ENCODE results near the gene RETSAT. TPM values are rescaled to one million over a fixed set of nuclear protein-coding genes. Genes with fewer than 3 reads are reported as not detected.

Gene RETSAT
- total and polyA plus RNA-seq, 2 of the 4 experiments (the other 2 are of a cell fraction), result 25.6 to 32.3 TPM

GRCh38 chr2:85377083-85377482, 22.8 kb upstream of the RETSAT start:
- Histone ChIP-seq H3K4me2 (ENCODE audit: low read depth, low read length) (no peak overlapping the region), H3K27me3 (ENCODE audit: control insufficient read depth, insufficient read depth, low read length) (no peaks in the 10 kb centered on the region), H2BK15ac (ENCODE audit: low read depth, low read length) (no peak overlapping the region), H4K91ac (ENCODE audit: insufficient read depth, low read depth, low read length) (no peak overlapping the region), H2BK5ac (ENCODE audit: low read depth, low read length, poor library complexity, severe bottlenecking) (no peak overlapping the region), H2AK5ac (ENCODE audit: low read depth, low read length) (peak overlapping the region; percentile 39; the same call in 1 of the 2 replicates), H4K8ac (ENCODE audit: low read depth in 2 of 2, low read length in 2 of 2) (no peak overlapping the region), H3K9me1 (ENCODE audit: insufficient read depth, low read length) (peaks cover 6% of the 10 kb centered on the region), H3K14ac (replicated peaks; ENCODE audit: low read depth, low read length) (no peak overlapping the region), H4K20me1 (ENCODE audit: insufficient read depth, low read length) (no peaks in the 10 kb centered on the region; the same call in 1 of the 2 replicates), H2AK9ac (replicated peaks; ENCODE audit: low read depth, low read length, poor library complexity) (peak overlapping the region; percentile 82), H3K56ac (ENCODE audit: extremely low read depth, insufficient read depth, low read length) (no peak overlapping the region; the same call in 1 of the 2 replicates), H3K4me3 (ENCODE audit: insufficient read depth, low read depth, low read length) (no peak overlapping the region), H3K9ac (ENCODE audit: low read depth, low read length) (no peak overlapping the region), H3K9me3 (ENCODE audit: control insufficient read depth, insufficient read depth, low read length) (no peaks in the 10 kb centered on the region), H2BK120ac (ENCODE audit: low read depth, low read length) (peak overlapping the region; percentile 23; the same call in 1 of the 2 replicates), H3K36me3 (ENCODE audit: control insufficient read depth, insufficient read depth, low read length) (peaks cover 9% of the 10 kb centered on the region), H2AFZ (replicated peaks; ENCODE audit: low read length, poor library complexity) (peak overlapping the region; percentile 29), H2BK20ac (ENCODE audit: low read depth, low read length) (no peak overlapping the region), H3K4ac (ENCODE audit: low read depth, low read length) (no peak overlapping the region), H3K18ac (ENCODE audit: low read depth, low read length) (no peak overlapping the region), H4K5ac (ENCODE audit: low read depth, low read length) (no peak overlapping the region), H3K27ac (ENCODE audit: insufficient read depth, low read length) (peak overlapping the region; percentile 42; the same call in 1 of the 2 replicates), H3K23ac (ENCODE audit: low read depth, low read length) (no peak overlapping the region), H3K4me1 (ENCODE audit: control insufficient read depth, insufficient read depth, low read length) (peaks cover 11% of the 10 kb centered on the region), H3K79me1 (ENCODE audit: low read depth in 1 of 2, low read length in 2 of 2) (0 out of 4 replicates have a peak, but pooled peaks cover 0 to 4% of the 10 kb centered on the region in 2 experiments)
- in situ Hi-C loops (cut with MboI; ENCODE audit: low sequenced_read_pairs), result no loop called here
- POLR2A ChIA-PET (ENCODE audit: unreplicated experiment), result interaction anchor here (0.6 kb wide), 1 partner anchor 22 kb away, joined by 4 read pairs; the partner anchor contains the start of gene ELMOD3
- BruUV-seq (replicated peaks), result no TSS peak
- dilution Hi-C loops (cut with HindIII; ENCODE audit: low sequenced_read_pairs, unreplicated experiment), result no loop called here
- DNase-seq, result no peak
- TF ChIP-seq, protein P1, sequence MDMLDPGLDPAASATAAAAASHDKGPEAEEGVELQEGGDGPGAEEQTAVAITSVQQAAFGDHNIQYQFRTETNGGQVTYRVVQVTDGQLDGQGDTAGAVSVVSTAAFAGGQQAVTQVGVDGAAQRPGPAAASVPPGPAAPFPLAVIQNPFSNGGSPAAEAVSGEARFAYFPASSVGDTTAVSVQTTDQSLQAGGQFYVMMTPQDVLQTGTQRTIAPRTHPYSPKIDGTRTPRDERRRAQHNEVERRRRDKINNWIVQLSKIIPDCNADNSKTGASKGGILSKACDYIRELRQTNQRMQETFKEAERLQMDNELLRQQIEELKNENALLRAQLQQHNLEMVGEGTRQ (IDR thresholded peaks at IDR 0.05; ENCODE audit: low read depth, low read length), result no peak
- TF ChIP-seq FOS (IDR thresholded peaks at IDR 0.05; ENCODE audit: low read depth, low read length) (no peak), RCOR1 (IDR thresholded peaks at IDR 0.05; ENCODE audit: insufficient replicate concordance, low read length) (no peak), POLR2A (IDR thresholded peaks at IDR 0.05; ENCODE audit: low read depth, low read length) (no peak), CTCF (conservative IDR thresholded peaks at IDR 0.05; ENCODE audit: low read depth, low read length) (no peak), NFE2L2 (IDR thresholded peaks at IDR 0.05; ENCODE audit: low read depth, low read length) (no peak)
- peak; percentile 47; the same call in 1 of the 2 replicates for ATAC-seq (ENCODE audit: low read depth)
- intact Hi-C loops (cut with micrococcal nuclease), result no loop called here
- WGBS, 2 experiments (ENCODE audit: extremely low coverage in 2 of 2, insufficient read length in 1 of 2), result 92% methylated on average over 9 of the region's 11 CpGs; no CpG with 5 or more reads in 1 of the 2 experiments
- CTCF ChIA-PET, result no interaction called here

Data from IMR-90 (cell line).